ENCODE results near the gene MAPK10.

Gene MAPK10

GRCh38 chr4:86098691-86099090 lies 261.2 kb downstream of the MAPK10 start:
- POLR2A ChIA-PET = no interaction called here
- CTCF ChIA-PET = no interaction called here
- no peaks in the 10 kb centered on the region for H3K36me3 ChIP-seq (ENCODE audit: control insufficient read depth in 2 of 2, insufficient read depth in 1 of 2, low read length in 2 of 2)
- no peaks in the 10 kb centered on the region for H3K4me1 ChIP-seq (ENCODE audit: control insufficient read depth, insufficient read depth, low read length)
- H3K9me3 ChIP-seq (ENCODE audit: control insufficient read depth, insufficient read depth, low read depth, low read length) = no peaks in the 10 kb centered on the region
- H3K4me3 ChIP-seq (ENCODE audit: low read depth, low read length) = no peak overlapping the region
- TF ChIP-seq KLF1 (tag by site-specific recombination; IDR thresholded peaks at IDR 0.05) (no peak), ZNF585B (tag by site-specific recombination; IDR thresholded peaks at IDR 0.05) (no peak), ZNF654 (tag by site-specific recombination; IDR thresholded peaks at IDR 0.05; ENCODE audit: low read depth) (no peak), ZNF626 (tag by site-specific recombination; IDR thresholded peaks at IDR 0.05) (no peak), BCL6B (tag by site-specific recombination; IDR thresholded peaks at IDR 0.05) (no peak)
- no peak overlapping the region for H3K27ac ChIP-seq (ENCODE audit: extremely low read depth, low read depth, low read length)

- ChIA-PET CTCF (no interaction called here), POLR2A (no interaction called here)
- Histone ChIP-seq H3K27ac (ENCODE audit: extremely low read depth, low read depth, low read length) (no peak overlapping the region), H3K9me3 (ENCODE audit: control insufficient read depth, insufficient read depth, low read depth, low read length) (no peaks in the 10 kb centered on the region), H3K4me3 (ENCODE audit: low read depth, low read length) (no peak overlapping the region), H3K36me3 (ENCODE audit: control insufficient read depth in 2 of 2, insufficient read depth in 1 of 2, low read length in 2 of 2) (no peaks in the 10 kb centered on the region), H3K4me1 (ENCODE audit: control insufficient read depth, insufficient read depth, low read length) (no peaks in the 10 kb centered on the region)
- no peak for TF ChIP-seq ZNF114 (tag by site-specific recombination; IDR thresholded peaks at IDR 0.05)
Measured at GRCh38 chr4:86096373-86096772, 263.5 kb downstream of the MAPK10 start.

GRCh38 chr4:86092684-86093083 lies 267.2 kb downstream of the MAPK10 start:
- Histone ChIP-seq H3K36me3 (ENCODE audit: control insufficient read depth in 2 of 2, insufficient read depth in 1 of 2, low read length in 2 of 2) (no peaks in the 10 kb centered on the region), H3K27ac (ENCODE audit: extremely low read depth, low read depth, low read length) (no peak overlapping the region), H3K4me3 (ENCODE audit: low read depth, low read length) (no peak overlapping the region), H3K4me1 (ENCODE audit: control insufficient read depth, insufficient read depth, low read length) (no peaks in the 10 kb centered on the region), H3K9me3 (ENCODE audit: control insufficient read depth, insufficient read depth, low read depth, low read length) (no peaks in the 10 kb centered on the region)
- TF ChIP-seq ZNF768 (tag by site-specific recombination; IDR thresholded peaks at IDR 0.05) (no peak), TCF7L2 (IDR thresholded peaks at IDR 0.05; ENCODE audit: borderline replicate concordance, low read depth, low read length) (no peak), YY1 (tag by site-specific recombination; IDR thresholded peaks at IDR 0.05) (no peak), ZNF394 (tag by site-specific recombination; IDR thresholded peaks at IDR 0.05; ENCODE audit: borderline replicate concordance) (no peak), ZIC2 (tag by site-specific recombination; IDR thresholded peaks at IDR 0.05) (no peak), GLIS2 (tag by site-specific recombination; IDR thresholded peaks at IDR 0.05) (no peak), ZNF521 (tag by site-specific recombination; IDR thresholded peaks at IDR 0.05) (no peak), ZNF777 (tag by site-specific recombination; IDR thresholded peaks at IDR 0.05; ENCODE audit: borderline replicate concordance) (no peak), SETDB1 (IDR thresholded peaks at IDR 0.05; ENCODE audit: insufficient read length, low read length) (no peak), ZSCAN23 (tag by site-specific recombination; IDR thresholded peaks at IDR 0.05) (no peak), ZNF658 (tag by site-specific recombination; IDR thresholded peaks at IDR 0.05) (no peak), BCL11A (tag by site-specific recombination; IDR thresholded peaks at IDR 0.05; ENCODE audit: low read depth) (no peak)
- TF ChIP-seq, protein P1, sequence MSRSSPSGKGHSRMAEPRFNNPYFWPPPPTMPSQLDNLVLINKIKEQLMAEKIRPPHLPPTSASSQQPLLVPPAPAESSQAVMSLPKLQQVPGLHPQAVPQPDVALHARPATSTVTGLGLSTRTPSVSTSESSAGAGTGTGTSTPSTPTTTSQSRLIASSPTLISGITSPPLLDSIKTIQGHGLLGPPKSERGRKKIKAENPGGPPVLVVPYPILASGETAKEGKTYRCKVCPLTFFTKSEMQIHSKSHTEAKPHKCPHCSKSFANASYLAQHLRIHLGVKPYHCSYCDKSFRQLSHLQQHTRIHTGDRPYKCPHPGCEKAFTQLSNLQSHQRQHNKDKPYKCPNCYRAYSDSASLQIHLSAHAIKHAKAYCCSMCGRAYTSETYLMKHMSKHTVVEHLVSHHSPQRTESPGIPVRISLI (tag by site-specific recombination; IDR thresholded peaks at IDR 0.05) = no peak
- TF ChIP-seq, protein P2, sequence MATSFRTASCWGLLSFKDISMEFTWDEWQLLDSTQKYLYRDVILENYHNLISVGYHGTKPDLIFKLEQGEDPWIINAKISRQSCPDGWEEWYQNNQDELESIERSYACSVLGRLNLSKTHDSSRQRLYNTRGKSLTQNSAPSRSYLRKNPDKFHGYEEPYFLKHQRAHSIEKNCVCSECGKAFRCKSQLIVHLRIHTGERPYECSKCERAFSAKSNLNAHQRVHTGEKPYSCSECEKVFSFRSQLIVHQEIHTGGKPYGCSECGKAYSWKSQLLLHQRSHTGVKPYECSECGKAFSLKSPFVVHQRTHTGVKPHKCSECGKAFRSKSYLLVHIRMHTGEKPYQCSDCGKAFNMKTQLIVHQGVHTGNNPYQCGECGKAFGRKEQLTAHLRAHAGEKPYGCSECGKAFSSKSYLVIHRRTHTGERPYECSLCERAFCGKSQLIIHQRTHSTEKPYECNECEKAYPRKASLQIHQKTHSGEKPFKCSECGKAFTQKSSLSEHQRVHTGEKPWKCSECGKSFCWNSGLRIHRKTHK (tag by site-specific recombination; IDR thresholded peaks at IDR 0.05) = no peak
- TF ChIP-seq, protein P3, sequence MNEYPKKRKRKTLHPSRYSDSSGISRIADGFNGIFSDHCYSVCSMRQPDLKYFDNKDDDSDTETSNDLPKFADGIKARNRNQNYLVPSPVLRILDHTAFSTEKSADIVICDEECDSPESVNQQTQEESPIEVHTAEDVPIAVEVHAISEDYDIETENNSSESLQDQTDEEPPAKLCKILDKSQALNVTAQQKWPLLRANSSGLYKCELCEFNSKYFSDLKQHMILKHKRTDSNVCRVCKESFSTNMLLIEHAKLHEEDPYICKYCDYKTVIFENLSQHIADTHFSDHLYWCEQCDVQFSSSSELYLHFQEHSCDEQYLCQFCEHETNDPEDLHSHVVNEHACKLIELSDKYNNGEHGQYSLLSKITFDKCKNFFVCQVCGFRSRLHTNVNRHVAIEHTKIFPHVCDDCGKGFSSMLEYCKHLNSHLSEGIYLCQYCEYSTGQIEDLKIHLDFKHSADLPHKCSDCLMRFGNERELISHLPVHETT (tag by site-specific recombination; IDR thresholded peaks at IDR 0.05) = no peak
- ChIA-PET CTCF (no interaction called here), POLR2A (no interaction called here)

Measured in HEK293 (cell line).